Type B pancreatic cell (in vitro differentiated cells): Measurements from ENCODE around the gene FREM3. TPM values are rescaled to one million over a fixed set of nuclear protein-coding genes. Genes with fewer than 3 reads are reported as not detected.

Experiments used
- DNase-seq: peaks from one replicate; pipeline ENCODE4 v3.0.0; 2021; ENCODE audit warnings: mixed read lengths; ENCODE audit not compliant: unreplicated experiment; ENCODE audit errors: extremely low spot score
- H3K27ac Mint-ChIP-seq: 2 replicates; pipeline ENCODE4 v1.8.0; 2021; ENCODE audit warnings: mild to moderate bottlenecking, mixed read lengths
- H3K27me3 Mint-ChIP-seq: 2 replicates; pipeline ENCODE4 v1.8.0; 2021; ENCODE audit warnings: mixed read lengths
- H3K36me3 Mint-ChIP-seq: 2 replicates; pipeline ENCODE4 v1.8.0; 2021; ENCODE audit warnings: mixed read lengths
- H3K4me1 Mint-ChIP-seq: one replicate; pipeline ENCODE4 v1.8.0; 2021; ENCODE audit warnings: mixed read lengths; ENCODE audit not compliant: unreplicated experiment
- H3K4me3 Mint-ChIP-seq: 2 replicates; pipeline ENCODE4 v1.8.0; 2021; ENCODE audit warnings: mild to moderate bottlenecking, mixed read lengths
- H3K9me3 Mint-ChIP-seq: 2 replicates; pipeline ENCODE4 v1.8.0; 2021; ENCODE audit warnings: mixed read lengths
- total RNA-seq: library from RNA; stranded (reverse); gene quantifications from 2 replicates; pipeline ENCODE4 v1.2.1, GENCODE V29; 2021; ENCODE audit warnings: low replicate concordance
- TF ChIP-seq, protein P1 (sequence below): fragments of 200-600 bp; sonication (generic); conservative IDR thresholded peaks from 2 replicates; pipeline ENCODE4 v1.5.0; 2021; ENCODE audit warnings: antibody characterized with exemption, mild to moderate bottlenecking

FREM3 gene
- total RNA-seq, 1 donor from 2014 or later = 0.31 TPM

DNA sequence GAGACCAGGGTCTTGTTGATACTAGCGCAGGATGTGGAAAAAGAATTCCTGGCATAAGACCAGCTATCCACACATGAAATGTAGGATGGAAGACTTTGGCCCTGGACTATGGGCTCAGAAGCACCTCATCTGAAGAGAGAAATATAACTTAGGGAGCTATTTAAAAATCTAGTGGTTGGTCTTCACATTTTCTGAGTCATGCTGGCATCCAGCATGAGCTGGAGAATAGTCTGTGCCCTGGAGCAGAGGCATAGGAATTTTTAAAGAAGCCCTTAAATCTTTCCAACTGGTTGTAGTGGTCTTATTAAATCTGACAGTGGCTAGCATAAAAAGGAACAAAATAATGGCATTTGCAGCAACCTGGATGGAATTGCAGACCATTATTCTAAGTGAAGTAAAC is 100.6 kb downstream of the FREM3 start:
- H3K27ac Mint-ChIP-seq = no peak overlapping the region
- H3K4me1 Mint-ChIP-seq = no peaks in the 10 kb centered on the region
- no peak overlapping the region for H3K4me3 Mint-ChIP-seq
- TF ChIP-seq, protein P1, sequence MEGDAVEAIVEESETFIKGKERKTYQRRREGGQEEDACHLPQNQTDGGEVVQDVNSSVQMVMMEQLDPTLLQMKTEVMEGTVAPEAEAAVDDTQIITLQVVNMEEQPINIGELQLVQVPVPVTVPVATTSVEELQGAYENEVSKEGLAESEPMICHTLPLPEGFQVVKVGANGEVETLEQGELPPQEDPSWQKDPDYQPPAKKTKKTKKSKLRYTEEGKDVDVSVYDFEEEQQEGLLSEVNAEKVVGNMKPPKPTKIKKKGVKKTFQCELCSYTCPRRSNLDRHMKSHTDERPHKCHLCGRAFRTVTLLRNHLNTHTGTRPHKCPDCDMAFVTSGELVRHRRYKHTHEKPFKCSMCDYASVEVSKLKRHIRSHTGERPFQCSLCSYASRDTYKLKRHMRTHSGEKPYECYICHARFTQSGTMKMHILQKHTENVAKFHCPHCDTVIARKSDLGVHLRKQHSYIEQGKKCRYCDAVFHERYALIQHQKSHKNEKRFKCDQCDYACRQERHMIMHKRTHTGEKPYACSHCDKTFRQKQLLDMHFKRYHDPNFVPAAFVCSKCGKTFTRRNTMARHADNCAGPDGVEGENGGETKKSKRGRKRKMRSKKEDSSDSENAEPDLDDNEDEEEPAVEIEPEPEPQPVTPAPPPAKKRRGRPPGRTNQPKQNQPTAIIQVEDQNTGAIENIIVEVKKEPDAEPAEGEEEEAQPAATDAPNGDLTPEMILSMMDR = no peak
- no peaks in the 10 kb centered on the region for H3K9me3 Mint-ChIP-seq
- H3K27me3 Mint-ChIP-seq = no peaks in the 10 kb centered on the region
- H3K36me3 Mint-ChIP-seq = no peaks in the 10 kb centered on the region
- no peak for DNase-seq

DNA sequence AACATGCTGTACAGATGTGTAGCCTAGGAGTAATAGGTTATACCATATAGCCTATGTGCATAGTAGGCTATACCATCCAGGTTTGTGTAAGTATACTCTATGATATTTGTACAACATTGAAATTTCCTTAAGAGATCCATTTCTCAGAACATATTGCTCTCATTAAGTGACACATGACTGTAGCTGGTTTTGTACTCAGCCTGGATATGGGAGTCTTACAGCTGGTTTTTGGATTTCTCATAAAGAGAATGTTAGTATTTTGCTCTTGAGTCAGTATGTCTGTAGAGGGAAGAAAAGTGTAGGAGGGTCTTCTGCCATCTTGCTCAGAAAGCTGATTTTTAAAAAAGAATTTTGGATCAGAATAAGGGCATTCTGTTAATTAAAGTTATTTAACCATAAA is 101.7 kb downstream of the FREM3 start:
- no peaks in the 10 kb centered on the region for H3K27me3 Mint-ChIP-seq
- H3K27ac Mint-ChIP-seq = no peak overlapping the region
- no peak overlapping the region for H3K4me3 Mint-ChIP-seq
- DNase-seq = no peak
- H3K9me3 Mint-ChIP-seq = no peaks in the 10 kb centered on the region
- no peaks in the 10 kb centered on the region for H3K4me1 Mint-ChIP-seq
- TF ChIP-seq, protein P1 = no peak
- H3K36me3 Mint-ChIP-seq = no peaks in the 10 kb centered on the region

DNA sequence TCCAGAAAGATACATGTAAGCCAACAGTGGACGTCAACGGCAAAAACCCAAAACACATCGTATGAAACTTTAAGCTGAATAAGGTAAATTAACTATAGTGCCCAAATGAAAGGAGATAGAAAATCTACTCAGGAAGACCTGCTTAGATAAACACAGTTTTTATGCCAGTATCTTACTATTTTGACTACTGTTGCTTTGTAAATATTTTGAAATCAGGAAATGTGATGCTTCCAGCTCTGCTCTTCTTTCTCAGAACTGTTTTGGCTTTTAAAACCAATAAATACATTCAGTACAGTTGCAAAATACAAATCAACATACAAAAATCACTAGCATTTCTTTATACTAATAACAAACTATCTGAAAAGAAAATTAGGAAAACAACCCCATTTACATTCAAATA is 103.2 kb downstream of the FREM3 start:
- TF ChIP-seq, protein P1 = no peak
- Mint-ChIP-seq H3K27me3 (no peaks in the 10 kb centered on the region), H3K4me3 (no peak overlapping the region), H3K27ac (no peak overlapping the region), H3K36me3 (no peaks in the 10 kb centered on the region), H3K9me3 (no peaks in the 10 kb centered on the region), H3K4me1 (no peaks in the 10 kb centered on the region)
- no peak for DNase-seq

DNA sequence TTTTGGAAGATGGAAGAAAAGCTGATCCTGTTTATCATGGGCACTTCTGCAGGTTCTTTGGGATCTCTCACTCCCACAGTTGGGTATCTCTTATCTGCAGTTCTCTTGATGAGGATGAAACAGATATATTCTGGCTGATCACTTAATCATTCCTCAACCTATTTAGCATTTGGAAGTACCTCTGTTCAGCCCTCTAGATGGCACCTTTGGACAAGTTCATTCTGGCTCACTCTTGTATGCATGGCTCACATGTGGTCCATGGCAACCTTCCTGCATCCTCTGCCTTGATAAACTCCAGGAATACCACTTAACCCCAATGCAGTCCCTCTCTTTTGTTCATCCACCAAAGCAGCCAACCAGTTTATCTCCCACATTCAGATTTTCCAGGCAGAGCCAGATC is 112.8 kb downstream of the FREM3 start:
- no peak for DNase-seq
- Mint-ChIP-seq H3K36me3 (no peaks in the 10 kb centered on the region), H3K4me1 (no peaks in the 10 kb centered on the region), H3K4me3 (no peak overlapping the region), H3K27me3 (no peaks in the 10 kb centered on the region), H3K27ac (no peak overlapping the region), H3K9me3 (peaks cover 13% of the 10 kb centered on the region)
- TF ChIP-seq, protein P1 = no peak

DNA sequence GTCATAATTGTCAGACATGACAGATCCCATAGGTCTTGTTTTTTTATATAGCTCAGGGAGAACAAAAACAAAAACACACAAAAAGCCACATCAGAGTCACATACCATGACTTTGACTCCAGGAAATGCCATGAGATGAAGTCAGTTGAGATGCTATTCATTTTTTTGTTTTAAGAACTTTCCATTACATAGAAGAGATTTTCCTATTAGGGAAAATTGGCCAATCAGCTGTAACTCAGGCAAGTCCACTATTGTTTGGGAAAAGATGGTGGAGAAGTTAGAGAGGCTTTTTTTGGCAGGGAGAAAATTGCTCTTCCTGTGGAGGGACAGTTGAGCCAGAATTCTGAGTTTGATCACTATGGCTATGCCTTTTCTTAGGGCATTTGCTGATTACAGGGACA is 114.4 kb downstream of the FREM3 start:
- Mint-ChIP-seq H3K4me3 (no peak overlapping the region), H3K9me3 (peaks cover 13% of the 10 kb centered on the region), H3K4me1 (no peaks in the 10 kb centered on the region), H3K36me3 (no peaks in the 10 kb centered on the region), H3K27ac (no peak overlapping the region), H3K27me3 (no peaks in the 10 kb centered on the region)
- TF ChIP-seq, protein P1 = no peak
- DNase-seq = no peak

DNA sequence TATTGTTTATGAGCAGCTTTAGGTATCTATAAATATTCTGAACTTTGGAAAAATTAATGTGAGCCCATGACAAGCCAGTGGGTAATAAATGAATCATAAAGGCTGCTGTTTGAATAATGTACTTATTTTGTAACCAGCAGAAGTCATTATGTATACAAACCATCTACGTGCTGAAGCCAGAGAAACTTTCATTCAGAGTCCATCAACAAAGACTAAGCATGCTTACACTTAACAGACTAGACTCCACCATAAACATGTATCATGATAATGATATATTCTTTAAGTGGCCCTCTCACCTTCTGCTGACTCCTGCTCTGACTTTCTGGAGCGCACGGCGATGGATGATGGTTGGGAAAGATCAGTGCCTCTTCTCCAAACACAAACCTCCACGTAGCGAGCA is 114.9 kb downstream of the FREM3 start:
- H3K9me3 Mint-ChIP-seq = peaks cover 13% of the 10 kb centered on the region
- no peak overlapping the region for H3K4me3 Mint-ChIP-seq
- TF ChIP-seq, protein P1 = no peak
- H3K36me3 Mint-ChIP-seq = no peaks in the 10 kb centered on the region
- no peak overlapping the region for H3K27ac Mint-ChIP-seq
- DNase-seq = no peak
- no peaks in the 10 kb centered on the region for H3K4me1 Mint-ChIP-seq
- H3K27me3 Mint-ChIP-seq = no peaks in the 10 kb centered on the region
